Hepatocyte (in vitro differentiated cells): ENCODE results near the gene ATP1A1. TPM values are rescaled to one million over a fixed set of nuclear protein-coding genes. Genes with fewer than 3 reads are reported as not detected.
A peak's percentile ranks its signal among the peaks of the same experiment; 100 is the strongest.

Experiments used
- DNase-seq: peaks from one replicate; pipeline ENCODE4 v3.0.0-alpha.2; 2016; ENCODE audit warnings: low spot score
- H2AFZ ChIP-seq: fragments of 200-600 bp; sonication (generic); 2 replicates; pipeline ENCODE4 v1.6.0; 2016; ENCODE audit warnings: antibody characterized with exemption, mild to moderate bottlenecking
- H3K27ac ChIP-seq: fragments of 200-600 bp; sonication (generic); 2 replicates; pipeline ENCODE4 v1.5.1; 2016; ENCODE audit warnings: mild to moderate bottlenecking
- H3K27me3 ChIP-seq: fragments of 200-600 bp; sonication (generic); 2 replicates; pipeline ENCODE4 v1.6.1; 2016
- H3K36me3 ChIP-seq: fragments of 200-600 bp; sonication (generic); replicated peaks from 2 replicates; pipeline ENCODE4 v1.5.1; 2016; ENCODE audit warnings: low read depth; ENCODE audit not compliant: insufficient read depth
- H3K4me1 ChIP-seq: fragments of 200-600 bp; sonication (generic); 2 replicates; pipeline ENCODE4 v1.5.1; 2016; ENCODE audit warnings: mild to moderate bottlenecking, moderate library complexity; ENCODE audit not compliant: insufficient read depth
- H3K4me2 ChIP-seq: fragments of 200-600 bp; sonication (generic); 2 replicates; pipeline ENCODE4 v1.6.0; 2016
- H3K4me3 ChIP-seq: fragments of 200-600 bp; sonication (generic); 2 replicates; pipeline ENCODE4 v1.5.1; 2016; ENCODE audit warnings: mild to moderate bottlenecking
- H3K79me2 ChIP-seq: fragments of 200-600 bp; sonication (generic); 2 replicates; pipeline ENCODE4 v1.6.0; 2017; ENCODE audit warnings: mild to moderate bottlenecking
- H3K9me2 ChIP-seq: fragments of 200-600 bp; sonication (generic); replicated peaks from 2 replicates; pipeline ENCODE4 v1.6.0; 2017; ENCODE audit warnings: mild to moderate bottlenecking; ENCODE audit not compliant: insufficient read depth
- H3K9me3 ChIP-seq: fragments of 200-600 bp; sonication (generic); 2 replicates; pipeline ENCODE4 v1.5.1; 2016; ENCODE audit warnings: low read depth, mild to moderate bottlenecking
- H4K20me1 ChIP-seq: fragments of 200-600 bp; sonication (generic); 2 replicates; pipeline ENCODE4 v1.6.0; 2016; ENCODE audit warnings: mild to moderate bottlenecking; ENCODE audit not compliant: insufficient read depth, poor library complexity, severe bottlenecking
- CTCF ChIP-seq: fragments of 200-600 bp; sonication (generic); IDR thresholded peaks from 2 replicates; pipeline ENCODE4 v1.5.1; 2016; ENCODE audit warnings: antibody characterized with exemption, mild to moderate bottlenecking; ENCODE audit not compliant: poor library complexity
- EZH2 ChIP-seq: fragments of 200-600 bp; sonication (generic); IDR thresholded peaks from 2 replicates; pipeline ENCODE4 v1.6.1; 2016; ENCODE audit warnings: antibody characterized with exemption, mild to moderate bottlenecking, borderline replicate concordance
- EZH2phosphoT487 ChIP-seq: fragments of 200-600 bp; sonication (generic); IDR thresholded peaks from one replicate; pipeline ENCODE4 v1.6.1; 2018; ENCODE audit warnings: antibody characterized with exemption, mild to moderate bottlenecking, low read depth, moderate library complexity; ENCODE audit not compliant: unreplicated experiment, severe bottlenecking
- WGBS: methylation state at CpG from one replicate; pipeline ENCODE4 v1.1.6; 2016; ENCODE audit warnings: low lambda C conversion rate; ENCODE audit errors: missing lambda C conversion rate; 5-methylcytosine and 5-hydroxymethylcytosine counted together
- polyA plus RNA-seq: library from polyadenylated mRNA; unstranded; fragments of >200 nt; fragmentation: Nextera tagmentation; extraction: Ambion mirVana; gene quantifications from 2 replicates; pipeline ENCODE4 v1.2.1, GENCODE V29; 2016
- total RNA-seq: library from RNA; depleted of rRNA; stranded (reverse); fragments of >200 nt; gene quantifications from 2 replicates; pipeline ENCODE4 v1.2.3, GENCODE V29; 2014

The ATP1A1 gene
- total and polyA plus RNA-seq, 2 experiments from 2014 or later = 412 to 559 TPM

GRCh38 chr1:116416854-116417513 is 43.9 kb downstream of the ATP1A1 start:
- Histone ChIP-seq H3K9me2 (no peaks in the 10 kb centered on the region), H3K4me1 (peaks cover 16% of the 10 kb centered on the region), H3K27ac (no peak overlapping the region), H3K4me3 (no peak overlapping the region), H3K79me2 (peaks cover 14% of the 10 kb centered on the region), H3K27me3 (no peaks in the 10 kb centered on the region), H4K20me1 (no peaks in the 10 kb centered on the region), H3K4me2 (peak overlapping the region; percentile 93), H3K36me3 (no peaks in the 10 kb centered on the region), H2AFZ (no peak overlapping the region), H3K9me3 (no peaks in the 10 kb centered on the region)
- WGBS = 95% methylated on average over 4 of the region's 4 CpGs
- no peak for DNase-seq
- TF ChIP-seq EZH2phosphoT487 (no peak), CTCF (no peak), EZH2 (no peak)

GRCh38 chr1:116417678-116418077 is 44.6 kb downstream of the ATP1A1 start:
- Histone ChIP-seq H3K27me3 (no peaks in the 10 kb centered on the region), H4K20me1 (no peaks in the 10 kb centered on the region), H3K4me2 (peak overlapping the region; percentile 93), H3K9me2 (no peaks in the 10 kb centered on the region), H2AFZ (peak overlapping the region; percentile 97), H3K27ac (peak overlapping the region; percentile 84), H3K36me3 (no peaks in the 10 kb centered on the region), H3K79me2 (peaks cover 14% of the 10 kb centered on the region), H3K9me3 (no peaks in the 10 kb centered on the region), H3K4me1 (peaks cover 11% of the 10 kb centered on the region), H3K4me3 (peak overlapping the region; percentile 96)
- WGBS = 82% methylated on average over 6 of the region's 6 CpGs
- DNase-seq = no peak
- TF ChIP-seq EZH2phosphoT487 (no peak), EZH2 (no peak), CTCF (no peak)

- H3K27ac ChIP-seq = peak overlapping the region; percentile 84
- peaks cover 14% of the 10 kb centered on the region for H3K79me2 ChIP-seq
- no peaks in the 10 kb centered on the region for H4K20me1 ChIP-seq
- H3K27me3 ChIP-seq = no peaks in the 10 kb centered on the region
- no peak for TF ChIP-seq EZH2
- no peak for TF ChIP-seq EZH2phosphoT487
- no peak for TF ChIP-seq CTCF
- no peaks in the 10 kb centered on the region for H3K9me2 ChIP-seq
- no peaks in the 10 kb centered on the region for H3K36me3 ChIP-seq
- WGBS = 3% methylated on average over 48 of the region's 48 CpGs
- H3K4me3 ChIP-seq = peak overlapping the region; percentile 96
- H3K4me1 ChIP-seq = peaks cover 11% of the 10 kb centered on the region
- H2AFZ ChIP-seq = peak overlapping the region; percentile 97
- DNase-seq = peak; percentile 86
- H3K4me2 ChIP-seq = peak overlapping the region; percentile 93
- H3K9me3 ChIP-seq = no peaks in the 10 kb centered on the region
These were observed 45.2 kb downstream of the ATP1A1 start for GRCh38 chr1:116418091-116418830.
